CD4-positive, alpha-beta T cell treated with Interleukin-15 for 1 hour (primary cell): Measurements from ENCODE around the gene ACTG1.

Experiments
- DNase-seq: peaks from one replicate; pipeline ENCODE4 v3.0.0-alpha.2; 2020

ACTG1 gene

DNA sequence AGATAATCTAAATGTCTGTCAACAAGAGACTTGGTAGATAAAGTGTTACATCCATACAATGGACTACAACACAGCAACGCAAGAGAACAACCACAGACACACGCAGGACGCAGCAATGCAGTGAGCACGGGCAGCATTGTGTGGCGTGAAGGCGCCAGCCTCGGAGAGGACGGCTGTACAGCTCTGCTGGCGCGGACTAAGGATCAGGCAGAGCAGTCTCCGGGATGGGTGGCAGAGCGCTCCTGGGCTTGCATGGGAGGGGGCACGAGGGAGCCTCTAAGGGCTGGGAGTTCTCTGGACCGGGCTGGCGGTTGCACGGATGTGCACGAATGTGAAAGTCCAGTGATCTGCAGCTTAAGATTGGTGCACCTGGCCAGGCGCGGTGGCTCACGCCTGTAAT, 34.5 kb downstream of the ACTG1 start:
- no peak for DNase-seq

DNA sequence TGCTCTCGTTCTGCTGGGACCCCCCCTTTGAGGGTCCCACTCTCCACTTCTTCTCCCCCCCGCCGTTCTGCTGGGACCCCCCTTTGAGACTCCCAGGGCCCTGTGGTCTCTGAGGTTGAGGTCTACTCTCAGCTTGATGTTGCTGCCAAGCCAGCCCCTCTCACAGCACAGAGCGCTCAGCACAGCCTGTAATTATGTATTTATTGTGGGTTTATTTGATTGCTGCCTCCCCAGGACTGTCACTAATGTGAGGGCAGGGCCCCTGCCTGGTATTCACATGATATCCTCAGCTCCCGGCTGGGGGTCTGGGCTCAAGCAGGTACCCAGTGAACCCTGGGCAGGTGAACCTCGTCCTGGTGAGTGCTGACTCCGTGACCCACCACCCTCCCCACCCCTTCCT, 35.4 kb downstream of the ACTG1 start:
- no peak for DNase-seq

GRCh38 chr17:81476635-81477034, 36.0 kb downstream of the ACTG1 start:
- no peak for DNase-seq

DNA sequence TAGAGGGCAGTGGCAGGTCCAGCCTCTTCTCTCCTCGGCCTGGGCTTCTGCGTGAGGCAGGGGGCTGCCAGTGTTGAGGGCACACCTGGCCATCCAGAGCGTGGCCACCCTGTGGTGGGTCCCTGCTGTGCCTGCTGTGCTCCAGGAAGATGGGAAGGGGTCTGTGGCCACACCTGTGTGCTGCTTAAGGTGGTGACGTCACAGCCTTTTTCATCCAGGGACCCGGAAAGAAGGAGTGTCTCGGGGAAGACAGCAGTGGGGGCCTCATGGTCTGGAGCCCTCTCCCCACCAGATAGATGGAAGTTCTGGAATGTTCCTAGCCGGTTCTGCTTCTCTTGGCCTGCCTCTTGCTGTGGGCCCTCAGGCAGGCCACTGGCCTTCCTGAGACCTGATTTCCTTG, 36.5 kb downstream of the ACTG1 start:
- no peak for DNase-seq

DNA sequence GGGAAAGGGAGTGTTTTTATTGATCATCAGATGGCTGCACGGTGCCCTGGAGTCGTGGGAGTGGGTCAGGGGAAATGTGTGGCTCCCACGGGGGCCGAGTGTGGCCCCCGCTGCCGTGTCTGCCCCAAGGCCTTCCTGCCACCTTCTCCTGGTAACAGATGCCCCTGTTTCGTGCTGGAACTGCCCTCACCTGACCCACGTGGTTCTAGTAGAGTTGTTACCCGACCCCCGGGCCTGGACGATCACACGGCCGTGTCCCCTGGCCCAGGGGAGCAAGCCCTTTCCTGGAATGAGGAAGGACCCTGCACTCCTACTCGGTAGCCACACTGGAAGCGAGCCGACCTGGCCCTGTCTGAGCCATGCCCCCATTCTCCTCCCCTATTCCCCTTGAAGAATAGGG, 37.6 kb downstream of the ACTG1 start:
- no peak for DNase-seq

DNA sequence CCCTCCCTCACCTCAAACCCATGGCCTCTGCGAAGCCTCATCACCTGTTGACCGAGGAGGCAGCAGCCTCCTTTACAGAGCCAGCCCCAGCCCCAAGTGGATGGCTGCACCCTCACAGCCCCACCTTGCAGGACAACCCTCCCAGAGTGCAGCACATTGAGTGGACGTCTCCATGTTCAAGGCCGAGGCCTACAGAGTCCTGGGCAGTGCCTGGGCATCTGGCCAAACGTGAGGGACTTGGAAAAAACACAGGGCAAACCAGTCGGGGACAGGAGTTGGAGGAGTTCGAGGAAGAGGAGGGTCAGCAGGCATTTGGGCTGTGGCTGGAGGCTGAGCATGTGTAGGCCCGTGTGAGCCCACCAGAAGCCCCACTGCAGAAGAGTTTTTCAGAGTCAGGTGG, 39.6 kb downstream of the ACTG1 start:
- DNase-seq, result no peak

DNA sequence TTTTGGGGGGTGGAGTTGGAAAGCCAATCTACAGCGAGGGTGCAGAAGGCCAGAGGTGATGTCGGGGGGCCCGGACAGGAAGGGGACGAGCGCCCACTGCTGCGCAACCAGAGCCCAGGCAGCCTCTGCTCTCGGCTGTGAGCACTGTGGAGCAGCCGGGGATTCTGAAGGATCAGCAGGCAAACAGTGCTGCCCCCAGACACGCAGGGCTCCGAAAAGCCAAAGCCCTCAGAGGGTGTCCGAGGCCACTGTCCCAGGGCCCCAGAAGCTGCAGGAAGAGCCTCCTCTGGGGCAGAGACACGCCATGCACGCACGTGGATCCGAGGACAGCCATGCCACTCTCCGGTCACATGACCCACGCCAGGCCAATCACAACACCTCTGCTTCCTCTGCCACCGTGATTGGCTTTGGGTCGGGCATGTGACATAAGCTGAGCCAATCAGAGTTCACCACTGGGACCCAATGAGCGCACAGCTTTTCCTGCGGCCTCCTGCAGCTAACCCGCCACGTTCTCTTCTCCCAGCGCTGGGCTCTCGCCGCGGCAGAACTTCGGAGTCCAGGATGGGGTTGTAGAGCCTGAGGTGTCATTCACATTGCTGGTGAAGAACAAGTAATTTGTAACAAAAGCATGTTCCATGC, 40.7 kb downstream of the ACTG1 start:
- no peak for DNase-seq

GRCh38 chr17:81470944-81471817, 41.4 kb downstream of the ACTG1 start:
- no peak for DNase-seq

GRCh38 chr17:81470270-81470943, 42.2 kb downstream of the ACTG1 start:
- no peak for DNase-seq

DNA sequence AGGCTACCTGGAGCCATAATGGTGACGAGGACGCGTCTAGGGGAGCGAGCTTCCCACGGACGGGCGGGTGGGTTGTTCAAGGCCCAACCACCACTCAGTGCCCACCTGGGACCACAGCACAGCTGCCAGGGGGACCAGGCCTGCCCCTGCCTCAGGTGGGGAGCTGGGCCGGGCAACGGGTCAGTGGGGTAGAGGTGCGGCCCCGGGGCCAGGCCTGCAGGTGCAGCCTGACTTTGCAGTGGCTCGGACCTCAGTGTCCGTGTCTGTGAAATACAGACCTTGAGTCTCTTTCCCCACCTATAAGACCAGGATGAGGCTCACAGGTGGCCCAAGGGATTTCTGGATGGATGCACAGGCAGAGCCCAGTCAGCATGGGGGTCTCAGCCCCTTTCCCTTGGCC, 43.3 kb downstream of the ACTG1 start:
- no peak for DNase-seq

DNA sequence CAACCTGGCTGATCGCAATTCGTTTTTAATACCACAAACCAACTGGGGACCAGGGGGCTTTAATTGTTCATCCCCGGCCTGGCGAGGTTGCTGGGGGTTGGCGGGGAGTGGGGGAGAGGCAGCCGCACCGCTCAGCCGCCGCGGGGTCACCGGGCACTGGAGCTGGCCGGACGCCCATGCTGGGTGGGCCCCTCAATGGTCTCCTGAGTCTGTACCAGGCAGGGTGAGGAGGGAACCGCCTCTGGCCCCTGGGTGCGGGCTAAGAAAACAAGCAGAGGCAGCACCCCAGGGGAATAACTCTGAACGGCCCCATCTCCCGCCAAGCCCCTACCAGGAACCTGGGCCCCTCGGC, 43.9 kb downstream of the ACTG1 start:
- DNase-seq, result no peak

- no peak for DNase-seq
Measured at GRCh38 chr17:81468111-81468769, 44.4 kb downstream of the ACTG1 start.

DNA sequence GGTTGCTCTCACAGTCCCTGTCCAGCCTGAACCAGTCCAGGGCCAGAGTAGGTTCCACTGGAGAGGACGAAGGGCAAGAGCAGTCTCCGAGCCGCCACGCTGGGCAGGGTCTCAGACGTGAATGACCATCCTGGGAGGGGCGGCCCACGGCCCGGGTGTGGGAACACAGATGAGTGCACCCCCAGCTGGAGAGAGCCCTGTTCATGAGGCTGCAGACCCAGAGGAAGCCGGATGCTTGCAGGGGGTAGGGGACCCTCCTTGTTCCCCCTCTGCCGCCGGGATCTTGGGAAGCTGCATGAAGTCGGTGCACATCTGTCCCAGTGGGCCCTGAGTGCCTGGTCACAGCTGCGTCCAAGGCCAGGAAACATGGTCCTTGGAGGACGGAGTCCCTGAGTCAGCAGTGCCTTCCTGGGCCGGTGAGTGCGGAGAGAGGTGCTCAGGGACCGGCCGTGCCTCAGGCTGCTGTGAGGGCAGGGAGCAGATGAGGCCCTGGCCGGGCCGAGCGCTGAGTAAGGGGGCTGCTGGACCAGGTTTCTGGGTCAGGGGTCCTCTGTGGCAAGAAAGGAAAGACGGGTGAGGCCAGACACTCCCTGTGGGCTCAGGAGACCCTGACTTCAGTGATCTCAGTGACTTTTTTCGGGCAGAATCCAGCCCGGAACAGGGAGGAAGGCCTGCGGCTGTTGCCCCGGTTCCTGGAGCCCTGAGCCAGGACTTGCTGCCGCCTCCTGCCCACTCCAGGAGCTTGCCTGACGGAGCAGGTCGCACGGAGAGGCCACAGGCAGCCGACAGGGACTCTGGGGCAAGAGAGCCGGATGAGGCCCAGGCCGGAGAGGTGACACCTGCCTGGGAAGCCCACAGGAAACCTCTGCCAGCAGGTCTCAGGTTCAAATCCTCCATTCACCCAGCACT, 45.8 kb downstream of the ACTG1 start:
- no peak for DNase-seq

- no peak for DNase-seq
Measured at GRCh38 chr17:81465910-81466309, 46.7 kb downstream of the ACTG1 start.

GRCh38 chr17:81464586-81464985, 48.0 kb downstream of the ACTG1 start:
- no peak for DNase-seq

DNA sequence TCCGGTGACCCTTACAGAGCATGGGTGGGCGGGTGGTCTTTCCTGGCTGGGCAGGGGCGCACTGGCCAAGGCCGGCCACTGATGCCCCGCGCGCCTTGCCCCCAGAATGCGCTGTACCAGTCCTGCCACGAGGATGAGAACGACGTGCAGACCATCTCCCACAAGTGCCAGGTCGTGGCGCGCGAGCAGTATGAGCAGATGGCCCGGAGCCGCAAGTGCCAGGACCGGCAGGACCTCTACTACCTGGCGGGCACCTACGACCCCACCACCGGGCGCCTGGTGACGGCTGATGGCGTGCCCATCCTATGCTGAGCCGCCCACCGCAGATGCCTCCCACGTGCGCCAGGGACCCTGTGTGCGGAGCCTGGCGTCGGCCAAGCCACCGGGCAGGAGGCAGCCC, 49.1 kb downstream of the ACTG1 start:
- no peak for DNase-seq

DNA sequence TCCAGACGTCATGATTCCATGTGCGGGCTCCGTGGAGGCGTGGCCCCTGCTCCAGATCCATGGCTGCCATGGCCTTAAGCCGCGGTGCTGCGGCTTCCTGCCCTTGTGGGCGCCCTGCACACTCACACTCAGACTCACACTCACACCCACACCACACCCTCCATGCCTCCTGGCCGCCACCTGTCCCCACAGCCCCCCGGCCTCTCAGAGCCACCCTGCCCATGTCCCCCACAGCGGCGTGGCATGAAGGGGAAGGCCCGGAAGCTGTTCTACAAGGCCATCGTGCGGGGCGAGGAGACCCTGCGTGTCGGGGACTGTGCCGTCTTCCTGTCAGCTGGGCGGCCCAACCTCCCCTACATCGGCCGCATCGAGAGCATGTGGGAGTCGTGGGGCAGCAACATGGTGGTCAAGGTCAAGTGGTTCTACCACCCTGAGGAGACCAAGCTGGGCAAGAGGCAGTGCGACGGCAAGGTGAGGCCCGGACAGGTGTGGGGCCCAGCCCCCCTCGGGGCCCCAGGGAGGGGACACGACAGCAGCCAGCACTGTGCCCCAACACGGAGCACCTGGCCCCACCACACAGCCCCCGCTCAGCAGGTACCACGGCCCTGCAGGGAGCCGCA, 50.0 kb downstream of the ACTG1 start:
- DNase-seq, result no peak

DNA sequence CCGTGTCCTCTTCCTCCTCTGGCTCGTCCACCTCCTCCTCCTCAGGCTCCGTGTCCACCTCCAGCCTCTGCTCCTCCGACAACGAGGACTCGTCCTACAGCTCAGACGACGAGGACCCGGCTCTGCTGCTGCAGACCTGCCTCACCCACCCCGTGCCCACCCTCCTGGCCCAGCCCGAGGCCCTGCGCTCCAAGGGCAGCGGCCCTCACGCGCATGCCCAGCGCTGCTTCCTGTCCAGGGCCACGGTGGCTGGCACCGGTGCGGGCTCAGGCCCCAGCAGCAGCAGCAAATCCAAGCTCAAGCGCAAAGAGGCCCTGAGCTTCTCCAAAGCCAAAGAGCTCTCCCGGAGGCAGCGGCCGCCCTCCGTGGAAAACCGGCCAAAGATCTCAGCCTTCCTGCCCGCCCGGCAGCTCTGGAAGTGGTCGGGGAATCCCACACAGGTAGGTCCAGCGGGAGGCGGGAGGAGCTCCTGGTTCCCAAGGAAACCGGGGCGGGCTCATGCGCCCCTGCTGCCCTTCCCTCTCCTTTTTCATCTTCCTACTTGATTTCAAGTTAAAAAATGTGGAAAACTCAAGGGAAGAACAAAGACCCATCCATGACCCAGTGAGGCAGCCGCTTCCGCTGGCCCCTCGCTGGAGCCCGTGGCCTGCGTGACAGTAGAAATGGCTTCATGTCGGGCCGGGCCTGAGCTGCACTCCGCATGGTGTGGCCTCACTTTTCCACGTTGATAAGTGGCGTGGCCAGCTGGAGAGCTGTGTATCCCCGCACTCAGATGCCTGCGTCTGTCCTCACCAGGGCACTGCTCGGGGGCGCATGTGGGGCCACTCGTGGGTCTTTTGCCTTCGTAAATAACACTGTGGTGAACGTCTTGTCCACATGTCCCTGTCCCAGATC, 50.7 kb downstream of the ACTG1 start:
- DNase-seq, result no peak

DNA sequence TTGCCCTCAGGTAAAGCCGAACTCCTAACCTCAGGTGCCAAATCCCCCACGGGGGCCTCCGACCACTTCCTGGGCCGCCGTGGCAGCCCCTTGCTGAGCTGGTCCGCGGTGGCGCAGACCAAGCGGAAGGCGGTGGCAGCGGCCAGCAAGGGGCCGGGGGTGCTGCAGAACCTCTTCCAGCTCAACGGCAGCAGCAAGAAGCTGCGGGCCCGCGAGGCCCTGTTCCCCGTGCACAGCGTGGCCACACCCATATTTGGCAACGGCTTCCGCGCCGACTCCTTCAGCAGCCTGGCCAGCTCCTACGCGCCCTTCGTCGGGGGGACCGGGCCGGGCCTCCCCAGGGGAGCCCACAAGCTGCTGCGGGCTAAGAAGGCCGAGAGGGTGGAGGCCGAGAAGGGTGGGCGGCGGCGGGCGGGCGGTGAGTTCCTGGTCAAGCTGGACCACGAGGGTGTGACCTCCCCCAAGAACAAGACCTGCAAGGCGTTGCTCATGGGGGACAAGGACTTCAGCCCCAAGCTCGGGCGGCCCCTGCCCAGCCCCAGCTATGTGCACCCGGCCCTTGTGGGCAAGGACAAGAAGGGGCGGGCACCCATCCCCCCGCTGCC, 51.6 kb downstream of the ACTG1 start:
- DNase-seq, result peak; percentile 48
